ENCODE results near the gene NPAS3. TPM values are rescaled to one million over a fixed set of nuclear protein-coding genes. Genes with fewer than 3 reads are reported as not detected.

The NPAS3 gene
- total RNA-seq, 1 donor: 0.86 TPM

- no peak for DNase-seq (ENCODE audit: low read depth)
- TF ChIP-seq, protein P1, sequence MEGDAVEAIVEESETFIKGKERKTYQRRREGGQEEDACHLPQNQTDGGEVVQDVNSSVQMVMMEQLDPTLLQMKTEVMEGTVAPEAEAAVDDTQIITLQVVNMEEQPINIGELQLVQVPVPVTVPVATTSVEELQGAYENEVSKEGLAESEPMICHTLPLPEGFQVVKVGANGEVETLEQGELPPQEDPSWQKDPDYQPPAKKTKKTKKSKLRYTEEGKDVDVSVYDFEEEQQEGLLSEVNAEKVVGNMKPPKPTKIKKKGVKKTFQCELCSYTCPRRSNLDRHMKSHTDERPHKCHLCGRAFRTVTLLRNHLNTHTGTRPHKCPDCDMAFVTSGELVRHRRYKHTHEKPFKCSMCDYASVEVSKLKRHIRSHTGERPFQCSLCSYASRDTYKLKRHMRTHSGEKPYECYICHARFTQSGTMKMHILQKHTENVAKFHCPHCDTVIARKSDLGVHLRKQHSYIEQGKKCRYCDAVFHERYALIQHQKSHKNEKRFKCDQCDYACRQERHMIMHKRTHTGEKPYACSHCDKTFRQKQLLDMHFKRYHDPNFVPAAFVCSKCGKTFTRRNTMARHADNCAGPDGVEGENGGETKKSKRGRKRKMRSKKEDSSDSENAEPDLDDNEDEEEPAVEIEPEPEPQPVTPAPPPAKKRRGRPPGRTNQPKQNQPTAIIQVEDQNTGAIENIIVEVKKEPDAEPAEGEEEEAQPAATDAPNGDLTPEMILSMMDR (IDR thresholded peaks at IDR 0.05; ENCODE audit: insufficient read depth, low read depth, low read length): no peak
Measured at GRCh38 chr14:33505963-33506329, 567.3 kb downstream of the NPAS3 start.

DNA sequence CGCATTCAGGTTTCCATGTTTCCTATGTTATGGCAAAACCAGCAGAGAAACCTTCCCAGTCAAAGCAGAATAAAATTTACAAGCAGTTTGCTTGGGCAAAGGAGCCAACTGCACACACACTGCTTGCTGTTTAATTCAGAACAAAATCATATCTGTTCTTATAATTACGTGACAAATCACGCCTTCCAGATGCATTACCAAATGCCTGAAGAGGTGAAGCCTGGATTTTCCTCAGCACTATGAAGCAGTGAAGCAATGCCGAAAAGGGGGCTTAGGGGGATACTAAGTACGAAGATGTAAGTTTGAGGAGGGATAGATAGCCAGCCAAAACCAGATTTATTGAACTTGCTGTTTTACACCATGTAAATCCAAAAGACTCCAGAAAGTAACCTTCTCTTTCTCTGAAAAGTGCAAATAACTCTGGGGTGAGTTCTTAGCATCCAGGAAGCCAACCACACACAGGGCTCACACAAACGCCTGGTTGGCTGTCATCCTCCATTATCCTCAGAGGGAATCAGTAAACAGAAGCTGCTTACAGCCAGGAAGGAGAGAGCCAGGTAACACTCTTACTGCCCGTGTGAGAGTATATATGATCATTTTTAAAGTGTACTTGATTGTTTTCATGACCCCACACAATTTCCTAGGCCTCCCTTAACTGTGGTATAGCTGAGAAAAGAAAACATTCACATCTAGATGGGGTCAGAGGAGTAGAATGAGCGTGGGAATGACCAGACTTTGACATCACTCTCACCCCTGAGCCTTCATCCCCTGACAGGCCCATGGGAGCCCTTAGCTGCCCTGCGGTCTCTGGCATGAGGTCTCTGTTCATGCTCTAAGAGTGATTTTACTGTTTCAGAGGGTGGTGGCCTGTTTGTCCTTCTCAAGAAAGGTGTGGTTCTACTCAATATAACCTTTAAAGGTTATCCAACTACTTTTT lies 569.7 kb downstream of the NPAS3 start:
- no peak overlapping the region for H3K4me3 ChIP-seq (ENCODE audit: low read depth, low read length)
- TF ChIP-seq, protein P1 (IDR thresholded peaks at IDR 0.05; ENCODE audit: insufficient read depth, low read depth, low read length): no peak
- no peak for DNase-seq (ENCODE audit: low read depth)

More at GRCh38 chr14:33505963-33506329, 567.3 kb downstream of the NPAS3 start:
- H3K4me3 ChIP-seq (ENCODE audit: low read depth, low read length): no peak overlapping the region

- no peak for DNase-seq (ENCODE audit: low read depth)
- TF ChIP-seq, protein P1 (IDR thresholded peaks at IDR 0.05; ENCODE audit: insufficient read depth, low read depth, low read length): no peak
- no peak overlapping the region for H3K4me3 ChIP-seq (ENCODE audit: low read depth, low read length)
Measured at GRCh38 chr14:33509454-33509853, 570.8 kb downstream of the NPAS3 start.

GRCh38 chr14:33510063-33510481 lies 571.4 kb downstream of the NPAS3 start:
- no peak overlapping the region for H3K4me3 ChIP-seq (ENCODE audit: low read depth, low read length)
- DNase-seq (ENCODE audit: low read depth): peak; percentile 81
- TF ChIP-seq, protein P1 (IDR thresholded peaks at IDR 0.05; ENCODE audit: insufficient read depth, low read depth, low read length): no peak

DNA sequence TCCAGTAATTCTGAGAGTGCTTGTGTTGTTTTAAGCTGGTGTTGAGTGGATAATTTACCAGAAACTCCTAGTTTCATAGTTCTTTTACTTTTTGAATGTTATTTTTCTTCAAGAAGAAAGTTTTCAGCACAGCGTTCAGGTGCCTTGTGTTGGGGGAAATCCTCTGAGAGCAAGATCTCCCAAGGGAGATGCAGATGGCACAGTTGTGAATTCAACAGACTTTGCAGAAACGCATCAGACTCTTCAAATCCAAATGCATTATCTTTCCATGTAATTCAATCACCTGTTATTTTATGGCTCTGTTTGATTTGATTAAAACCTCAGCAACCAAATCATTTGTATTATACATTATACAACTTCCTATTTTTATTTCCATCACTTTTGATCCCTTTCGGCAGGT lies 572.3 kb downstream of the NPAS3 start:
- no peak for DNase-seq (ENCODE audit: low read depth)
- TF ChIP-seq, protein P1 (IDR thresholded peaks at IDR 0.05; ENCODE audit: insufficient read depth, low read depth, low read length): no peak
- no peak overlapping the region for H3K4me3 ChIP-seq (ENCODE audit: low read depth, low read length)

GRCh38 chr14:33511851-33512640 lies 573.4 kb downstream of the NPAS3 start:
- H3K4me3 ChIP-seq (ENCODE audit: low read depth, low read length): no peak overlapping the region
- TF ChIP-seq, protein P1 (IDR thresholded peaks at IDR 0.05; ENCODE audit: insufficient read depth, low read depth, low read length): no peak
- DNase-seq (ENCODE audit: low read depth): peak; percentile 68

Data from fibroblast of villous mesenchyme (primary cell).